Loucy (cell line): Measurements from ENCODE around the gene ANXA8.
"Not testable (repeated sequence)": the region's sequence is repeated elsewhere in the genome, so short reads cannot be mapped to it uniquely, and the experiment has no call there.

Experiments
- CTCF ChIP-seq: fragments of 200-600 bp; sonication (generic); conservative IDR thresholded peaks from 2 replicates; pipeline ENCODE4 v1.5.1; 2014; ENCODE audit warnings: mild to moderate bottlenecking, antibody characterized with exemption, low read length
- EZH2phosphoT487 ChIP-seq: fragments of 200-600 bp; IDR thresholded peaks from 2 replicates; pipeline ENCODE4 v1.6.1; 2018; ENCODE audit warnings: antibody characterized with exemption, mild to moderate bottlenecking, moderate library complexity, borderline replicate concordance

GRCh38 chr10:47472072-47472471 lies 11.8 kb downstream of the ANXA8 start:
- TF ChIP-seq CTCF, EZH2phosphoT487: not testable (repeated sequence)
